HG02610 (cell line): ENCODE results near the gene NIPBL.
"Not testable (repeated sequence)": the region's sequence is repeated elsewhere in the genome, so short reads cannot be mapped to it uniquely, and the experiment has no call there.

ENCODE experiments used
- ATAC-seq: cut with Tn5 transposase; IDR thresholded peaks from one replicate; pipeline ENCODE4 v1.9.1; 2021; ENCODE audit warnings: mild to moderate bottlenecking, moderate library complexity; ENCODE audit not compliant: unreplicated experiment

NIPBL gene

DNA sequence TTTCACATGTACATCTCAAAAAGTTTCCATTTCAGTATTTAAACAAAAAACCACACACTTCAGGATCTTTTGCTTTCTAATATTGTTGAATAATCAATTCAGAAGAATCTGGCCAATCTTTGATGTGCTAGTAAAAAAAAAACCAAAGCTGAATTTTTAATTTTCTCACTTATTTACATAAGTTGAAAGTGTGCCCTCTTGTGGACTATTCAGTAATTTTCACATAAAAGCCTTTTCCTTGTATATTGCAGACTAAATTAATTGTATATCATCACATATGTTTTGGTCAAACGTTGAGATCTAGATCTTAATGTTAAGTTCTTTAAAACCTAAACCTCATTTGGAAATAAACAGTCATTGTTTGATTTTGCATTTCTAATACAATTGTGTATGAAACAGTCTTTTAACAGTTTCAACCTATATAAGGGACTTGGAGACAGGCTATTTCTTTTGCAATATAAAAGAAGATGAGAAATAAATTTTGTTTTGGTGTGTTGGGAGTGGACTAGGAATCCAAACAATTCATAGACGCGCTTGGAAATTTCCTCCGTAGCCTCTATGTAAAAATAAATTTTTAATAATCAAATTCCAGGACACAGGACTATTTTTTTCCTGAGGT lies 68.1 kb downstream of the NIPBL start:
- no peak for ATAC-seq

DNA sequence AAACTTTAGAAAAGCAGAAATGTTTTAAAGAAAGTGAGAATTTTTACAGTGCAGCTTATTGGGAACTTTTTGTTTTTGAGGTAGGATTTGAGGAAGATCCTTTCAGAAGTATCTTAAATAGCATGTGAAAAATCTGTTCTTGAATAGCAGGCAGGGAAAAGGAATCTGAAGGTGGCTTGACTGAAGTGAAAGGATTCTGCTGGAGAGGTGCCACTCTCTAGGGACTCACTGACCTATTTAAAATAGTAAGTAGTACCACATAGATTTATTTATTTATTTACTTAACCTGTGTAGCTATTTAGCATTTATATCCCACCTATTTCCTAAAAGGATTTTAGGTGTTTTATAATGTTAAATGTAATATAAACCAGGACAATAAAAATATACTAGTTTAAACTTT lies 69.1 kb downstream of the NIPBL start:
- no peak for ATAC-seq

DNA sequence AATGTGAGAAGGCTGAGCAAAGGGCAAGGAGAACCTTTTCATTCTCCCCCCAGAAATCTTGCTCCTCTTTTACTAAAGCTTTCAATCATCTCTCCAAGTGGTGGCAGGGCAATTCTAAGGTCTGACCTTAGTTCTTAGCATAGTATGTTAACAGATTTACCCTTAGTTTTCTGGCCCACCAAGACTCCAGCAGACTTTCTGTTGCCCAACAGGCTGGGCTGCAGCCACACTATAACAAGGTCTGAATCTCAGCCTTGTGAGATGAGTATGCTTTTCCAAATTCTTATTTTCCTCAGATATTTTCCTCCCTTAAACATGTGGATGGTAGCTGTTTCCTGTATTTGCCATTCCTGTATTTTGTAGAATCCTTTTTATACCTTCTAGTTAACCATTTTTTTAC lies 69.5 kb downstream of the NIPBL start:
- no peak for ATAC-seq

DNA sequence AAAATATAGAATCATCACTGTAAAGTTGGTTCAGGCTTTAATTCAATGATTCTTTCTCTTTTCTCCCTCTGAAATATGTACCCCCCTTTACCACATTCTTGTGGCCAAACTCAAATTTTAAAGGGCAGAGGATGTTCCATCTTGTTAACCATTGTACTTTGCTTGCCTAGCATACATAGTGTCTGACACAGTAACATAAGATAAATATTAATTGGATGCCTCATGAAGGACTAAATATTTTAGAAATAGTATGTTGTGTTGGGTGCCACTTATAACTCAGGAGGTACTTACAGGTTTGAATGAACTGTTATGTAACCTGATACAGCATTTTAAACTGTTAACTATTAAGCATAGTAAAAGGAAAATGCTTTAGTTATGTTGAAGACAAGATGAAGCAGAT lies 71.5 kb downstream of the NIPBL start:
- ATAC-seq = no peak

DNA sequence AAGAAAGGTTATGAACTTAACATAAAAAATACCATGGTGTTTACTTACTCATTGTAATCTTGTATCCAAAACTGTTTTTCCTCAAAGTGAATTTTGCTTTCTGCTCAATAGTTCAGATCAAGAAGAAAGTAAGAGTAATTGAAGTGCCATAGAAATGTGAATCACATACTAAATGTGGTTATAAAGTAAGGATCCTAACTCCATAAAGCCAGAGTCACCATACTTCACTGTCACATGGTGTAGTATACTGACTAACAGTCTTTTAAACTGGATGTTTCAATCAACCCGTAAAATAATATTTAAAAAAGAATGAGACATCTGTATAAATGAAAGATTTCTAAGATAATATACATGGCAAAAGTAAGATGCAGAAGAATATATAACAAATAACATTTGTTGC lies 72.1 kb downstream of the NIPBL start:
- no peak for ATAC-seq

DNA sequence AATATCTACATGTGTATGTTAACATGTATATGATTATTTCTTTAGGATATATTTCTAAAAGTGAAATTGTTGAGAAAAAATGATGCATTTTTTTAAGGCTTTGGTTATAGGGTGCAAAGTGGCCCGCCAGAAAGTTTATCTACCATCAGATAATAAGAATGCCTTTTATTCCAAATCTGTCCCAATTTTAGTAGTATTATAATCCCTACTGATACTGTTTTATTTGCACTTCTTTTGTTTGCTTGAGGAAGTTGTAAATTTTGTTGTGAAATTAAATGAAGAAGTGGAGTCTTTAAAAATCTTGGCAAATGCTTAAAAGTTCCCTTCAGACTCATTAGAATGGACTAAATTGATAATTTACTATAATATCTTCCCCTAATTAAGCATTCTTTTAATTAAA lies 73.0 kb downstream of the NIPBL start:
- no peak for ATAC-seq

DNA sequence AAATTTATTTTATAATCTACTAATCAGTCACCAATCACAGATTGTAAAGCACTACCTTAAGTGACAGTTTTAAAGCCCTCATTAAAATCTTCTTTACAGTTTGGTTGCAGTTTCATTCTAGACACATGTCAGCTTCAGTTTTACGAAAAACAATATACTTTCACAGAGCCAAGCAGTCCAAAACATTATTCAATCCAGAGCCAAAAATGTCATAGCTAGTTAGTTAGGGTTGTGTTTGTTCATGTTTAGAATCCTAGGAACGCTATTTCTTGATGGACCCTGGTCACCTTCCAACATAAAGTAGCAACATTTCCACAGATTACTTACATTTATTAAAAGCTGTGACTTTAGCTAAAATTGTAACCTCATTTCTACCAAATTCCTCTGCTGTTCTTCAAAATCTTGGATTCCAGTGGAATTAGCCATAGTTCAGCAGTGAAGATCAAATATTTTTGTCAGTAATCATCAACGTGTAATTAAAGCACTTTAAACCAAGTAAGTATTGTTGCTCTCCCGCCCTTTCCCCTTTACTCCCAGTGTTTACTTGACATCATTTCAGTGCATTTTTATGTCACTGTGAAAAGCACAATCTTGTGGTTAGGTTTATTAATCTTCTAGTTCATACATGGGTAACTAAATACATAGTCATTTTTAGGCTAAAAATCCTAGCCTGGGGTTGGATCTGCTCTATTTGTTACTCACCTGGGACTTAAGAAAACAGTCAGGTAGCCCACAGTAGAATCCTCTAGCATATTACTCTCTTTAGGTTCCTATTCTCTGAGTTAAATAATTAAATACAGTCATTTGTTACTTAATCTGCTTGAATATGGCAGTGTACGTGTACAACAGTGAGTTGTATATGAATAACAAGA lies 74.3 kb downstream of the NIPBL start:
- no peak for ATAC-seq

DNA sequence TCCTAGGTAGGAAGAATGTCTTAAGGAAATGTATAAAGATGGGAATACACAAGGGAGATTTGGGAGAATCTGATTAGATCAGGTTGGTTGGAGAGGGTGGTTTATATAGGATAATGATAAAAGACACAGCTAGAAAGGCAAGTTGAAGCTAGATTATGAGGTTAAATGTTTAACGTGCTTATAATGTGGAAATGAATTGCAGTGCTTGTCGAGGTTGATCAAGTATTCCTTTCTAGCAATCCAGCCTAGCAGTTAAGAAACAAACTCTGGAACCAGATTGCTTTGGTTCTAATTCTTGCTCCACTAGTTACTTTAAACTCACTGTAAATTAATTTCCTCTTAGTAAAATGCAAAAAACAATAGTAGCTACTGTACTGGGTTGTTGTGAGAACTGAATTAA lies 76.5 kb downstream of the NIPBL start:
- ATAC-seq = no peak

DNA sequence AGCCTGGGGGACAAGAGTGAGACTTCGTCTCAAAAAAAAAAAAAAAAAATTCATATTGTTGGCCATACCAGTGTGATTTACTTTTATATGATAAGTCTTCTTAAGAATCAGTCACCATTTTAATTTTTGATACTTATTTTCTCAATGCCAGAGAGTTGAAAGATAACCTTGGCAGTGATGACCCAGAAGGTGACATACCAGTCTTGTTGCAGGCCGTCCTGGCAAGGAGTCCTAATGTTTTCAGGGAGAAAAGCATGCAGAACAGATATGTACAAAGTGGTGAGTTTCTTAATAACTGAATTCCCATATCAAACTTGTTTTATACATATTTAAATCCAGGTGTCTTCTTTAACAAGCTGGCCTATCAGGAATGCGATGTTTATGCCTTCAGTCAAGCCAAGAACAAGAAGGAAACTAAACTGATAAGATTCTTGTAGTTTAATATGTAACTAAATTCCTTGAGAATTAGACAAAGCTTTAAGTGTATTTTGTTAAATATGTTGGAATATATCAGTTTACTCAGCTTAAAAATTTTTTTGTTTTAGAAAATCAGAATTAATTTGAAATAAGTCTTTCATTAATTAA lies 81.5 kb downstream of the NIPBL start:
- no peak for ATAC-seq

DNA sequence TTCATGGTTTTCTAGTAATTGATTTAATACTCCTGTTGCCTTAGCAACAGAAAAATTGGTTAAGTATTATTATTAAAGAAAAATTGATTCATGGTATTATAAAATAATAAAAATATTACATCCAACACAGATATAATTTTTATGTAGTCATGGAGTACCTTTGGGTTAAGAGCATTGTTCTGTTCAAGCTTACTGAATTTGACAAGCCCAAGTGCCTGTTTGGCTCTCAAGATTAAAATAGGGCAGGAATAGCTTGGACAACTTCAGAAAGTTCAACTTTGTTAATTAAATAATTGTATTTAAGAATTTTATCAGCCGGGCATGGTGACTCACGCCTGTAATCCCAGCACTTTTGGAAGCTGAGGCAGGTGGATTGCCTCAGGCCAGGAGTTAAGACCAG lies 82.0 kb downstream of the NIPBL start:
- ATAC-seq = no peak

DNA sequence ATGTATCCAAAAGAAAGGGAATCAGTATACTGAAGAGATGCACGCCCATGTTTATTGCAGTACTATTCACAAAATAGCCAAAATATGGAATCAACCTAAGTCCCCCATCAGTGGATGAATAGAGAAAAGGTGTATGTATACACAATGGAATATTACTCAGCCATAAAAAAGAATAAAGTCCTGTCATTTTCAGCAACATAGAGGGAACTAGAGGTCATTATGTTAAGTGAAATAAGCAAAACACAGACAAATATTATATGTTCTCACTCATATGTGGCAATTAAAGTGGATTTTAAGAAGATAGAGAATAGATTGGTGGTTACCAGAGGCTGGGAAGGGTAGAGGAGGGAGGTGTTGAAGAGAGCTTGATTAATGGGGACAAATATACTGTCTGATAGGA lies 88.6 kb downstream of the NIPBL start:
- ATAC-seq = no peak

DNA sequence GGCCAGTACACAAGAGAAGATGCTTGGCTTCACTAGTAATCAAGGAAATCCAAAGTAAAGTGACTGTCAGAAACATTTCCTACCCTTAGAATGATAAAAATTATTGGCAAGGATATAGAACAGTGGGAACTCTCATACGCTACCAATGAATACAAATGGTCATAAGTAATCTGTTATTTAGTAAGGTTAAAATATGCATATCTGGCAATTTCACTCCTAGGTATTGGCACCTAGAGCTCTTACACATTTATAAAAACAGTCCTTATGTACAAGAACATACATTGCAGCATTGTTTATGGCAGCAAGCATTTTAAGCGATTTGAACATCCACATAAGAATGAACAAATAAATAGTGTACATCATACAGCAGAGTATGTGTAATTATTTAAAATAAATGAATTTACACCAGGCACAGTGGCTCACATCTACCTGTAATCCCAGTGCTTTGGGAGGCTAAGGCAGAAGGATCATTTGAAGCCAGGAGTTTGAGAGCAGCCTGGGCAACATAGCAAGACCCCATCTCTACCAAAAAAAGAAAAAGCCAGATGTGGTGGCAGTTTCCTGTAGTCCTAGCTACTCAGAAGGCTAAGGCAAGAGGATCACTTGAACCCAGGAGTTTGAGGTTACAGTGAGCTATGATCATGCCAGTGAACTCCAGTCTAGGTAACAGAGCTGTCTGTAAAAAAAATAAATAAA lies 93.3 kb downstream of the NIPBL start:
- ATAC-seq = no peak

DNA sequence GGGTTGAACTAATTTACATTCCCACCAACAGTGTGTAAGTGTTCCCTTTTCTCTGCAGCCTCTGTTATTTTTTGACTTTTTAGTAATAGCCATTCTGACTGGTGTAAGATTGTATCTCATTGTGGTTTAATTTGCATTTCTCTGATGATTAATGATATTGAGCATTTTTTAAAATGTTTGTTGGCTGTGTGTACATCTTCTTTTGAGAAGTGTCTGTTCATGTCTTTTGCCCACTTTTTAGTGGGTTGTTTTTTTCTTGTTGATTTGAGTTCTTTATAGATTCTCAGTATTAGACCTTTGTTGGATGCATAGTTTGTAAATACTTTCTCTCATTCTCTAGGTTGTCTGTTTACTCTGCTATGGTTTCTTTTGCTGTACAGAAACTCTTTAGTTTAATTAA lies 101.6 kb downstream of the NIPBL start:
- no peak for ATAC-seq

DNA sequence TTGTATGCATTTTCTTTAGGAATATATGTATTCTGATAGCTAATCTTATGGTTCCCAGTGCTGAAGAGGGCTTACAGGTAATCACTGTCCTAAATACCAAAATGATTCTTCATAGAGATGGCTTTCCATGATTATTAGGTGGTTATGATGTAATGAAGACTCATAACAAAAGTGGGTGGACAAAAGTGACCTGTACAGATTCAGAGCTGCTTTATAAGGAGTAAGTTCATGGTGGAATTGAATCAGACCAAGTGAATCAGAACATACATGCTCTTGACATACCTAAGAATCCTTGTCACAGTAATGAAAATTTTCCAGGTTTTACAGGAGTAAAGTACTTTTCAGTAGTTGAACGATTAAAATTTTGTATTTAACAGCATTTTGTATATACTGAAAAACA lies 105.6 kb downstream of the NIPBL start:
- ATAC-seq = no peak

DNA sequence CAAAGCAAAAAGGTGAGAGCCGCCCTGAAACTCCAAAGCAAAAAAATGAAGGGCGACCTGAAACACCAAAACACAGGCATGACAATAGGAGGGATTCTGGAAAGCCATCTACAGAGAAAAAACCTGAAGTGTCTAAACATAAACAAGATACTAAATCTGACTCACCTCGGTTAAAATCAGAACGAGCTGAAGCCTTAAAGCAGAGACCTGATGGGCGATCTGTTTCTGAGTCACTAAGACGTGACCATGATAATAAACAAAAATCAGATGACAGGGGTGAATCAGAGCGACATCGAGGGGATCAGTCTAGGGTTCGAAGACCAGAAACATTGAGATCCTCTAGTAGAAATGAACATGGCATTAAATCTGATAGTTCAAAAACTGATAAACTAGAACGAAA lies 108.8 kb downstream of the NIPBL start:
- no peak for ATAC-seq

DNA sequence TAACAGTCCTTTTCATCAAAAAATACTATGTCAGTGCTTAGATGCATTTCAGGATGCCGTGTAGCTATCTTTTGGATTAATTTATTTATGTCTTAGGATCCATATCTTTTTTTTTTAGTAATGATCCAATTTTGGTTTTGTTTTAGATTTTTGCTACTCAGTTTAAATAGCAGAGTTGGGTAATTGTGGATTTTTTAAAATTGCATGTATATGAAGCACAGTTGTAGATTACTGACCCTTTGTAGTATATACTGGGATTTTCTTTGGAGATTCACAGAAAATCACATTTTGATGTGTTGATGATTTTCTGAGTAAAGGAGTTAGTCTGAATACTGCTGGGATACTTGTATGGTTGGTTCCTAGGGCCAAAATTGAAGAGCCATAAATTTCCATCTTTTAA lies 111.8 kb downstream of the NIPBL start:
- ATAC-seq = no peak

DNA sequence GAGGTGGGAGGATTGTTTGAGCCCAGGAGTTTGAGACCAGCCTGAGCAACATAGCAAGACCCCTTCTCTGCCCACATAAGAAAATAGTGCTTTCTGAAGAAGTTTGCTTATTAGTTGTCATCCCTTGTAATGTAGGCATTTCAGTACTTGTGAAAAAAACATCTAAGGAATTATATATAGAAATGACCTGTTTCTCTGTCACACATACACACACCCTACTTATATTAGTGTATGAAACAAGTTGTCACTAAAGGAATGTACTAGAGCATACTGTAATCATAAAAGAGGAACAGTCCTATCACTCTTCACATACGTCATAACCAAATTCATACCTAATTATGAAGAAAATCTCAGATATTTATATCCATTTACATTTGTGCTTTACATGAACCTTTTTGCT lies 122.0 kb downstream of the NIPBL start:
- ATAC-seq = peak; percentile 74

DNA sequence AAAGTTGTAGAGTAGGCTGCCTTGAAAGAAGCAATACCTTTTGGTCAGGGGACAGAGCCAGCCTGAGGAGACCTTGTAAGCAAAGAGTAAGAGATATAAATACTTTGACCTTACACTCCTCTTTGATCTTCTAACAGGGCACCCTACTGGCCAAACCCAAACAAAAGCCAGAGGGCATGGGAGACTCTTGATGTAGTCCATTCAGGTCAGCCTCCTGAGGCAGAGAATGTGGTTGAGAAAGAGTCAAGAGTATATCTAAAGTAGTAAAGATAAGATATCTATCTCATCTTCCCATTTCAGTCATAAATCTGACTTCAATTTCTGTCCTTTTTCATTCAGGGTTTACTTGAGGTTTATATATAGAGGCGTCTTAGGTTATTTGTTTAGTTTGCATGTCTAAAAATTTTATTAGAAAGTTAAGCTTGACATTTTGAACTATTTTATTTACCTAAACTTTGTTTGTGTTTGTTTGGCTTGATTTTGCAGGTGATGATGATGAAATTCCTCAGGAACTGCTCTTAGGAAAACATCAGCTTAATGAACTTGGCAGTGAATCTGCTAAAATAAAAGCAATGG lies 125.7 kb downstream of the NIPBL start:
- no peak for ATAC-seq

DNA sequence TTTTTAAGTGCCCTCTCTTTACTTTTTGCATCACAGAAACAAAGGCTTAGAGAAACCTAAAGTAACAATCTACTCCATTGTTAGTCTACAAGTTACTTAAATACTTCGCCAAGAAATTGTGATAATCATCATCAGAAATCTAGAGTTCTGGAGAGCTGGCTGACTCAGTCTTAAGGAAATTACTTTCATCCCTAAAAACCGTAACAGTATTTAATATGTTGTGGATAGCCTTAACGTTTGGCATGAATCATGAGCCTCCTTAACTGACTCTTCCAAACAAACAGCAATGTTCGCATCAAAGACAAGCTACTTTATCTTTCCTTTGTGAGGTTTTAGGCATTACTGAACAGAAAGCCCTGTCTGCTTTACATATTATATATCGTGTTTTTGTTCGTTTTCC lies 128.7 kb downstream of the NIPBL start:
- no peak for ATAC-seq

DNA sequence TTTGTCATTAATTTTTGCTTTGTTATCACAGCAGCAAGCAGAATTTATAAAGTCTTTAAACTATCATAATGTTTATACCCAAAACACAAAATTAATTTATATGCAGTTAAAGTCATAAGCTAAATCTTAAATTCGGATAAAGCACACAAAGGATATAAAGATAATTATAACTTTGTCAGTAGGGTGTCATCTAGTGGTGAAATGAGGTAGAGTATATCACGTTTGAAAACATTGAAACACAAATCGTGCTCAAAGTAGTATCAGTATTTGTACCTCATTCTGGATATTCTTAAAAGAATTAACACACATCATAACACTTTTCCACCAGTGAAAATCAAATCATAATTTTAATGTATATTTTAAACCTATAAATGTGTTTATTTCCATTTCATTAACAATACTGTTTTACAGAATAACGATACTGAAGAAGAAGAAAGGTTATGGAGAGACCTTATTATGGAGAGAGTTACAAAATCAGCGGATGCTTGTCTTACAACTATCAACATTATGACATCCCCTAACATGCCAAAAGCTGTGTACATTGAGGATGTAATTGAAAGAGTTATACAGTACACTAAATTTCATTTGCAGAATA lies 129.5 kb downstream of the NIPBL start:
- ATAC-seq = no peak

DNA sequence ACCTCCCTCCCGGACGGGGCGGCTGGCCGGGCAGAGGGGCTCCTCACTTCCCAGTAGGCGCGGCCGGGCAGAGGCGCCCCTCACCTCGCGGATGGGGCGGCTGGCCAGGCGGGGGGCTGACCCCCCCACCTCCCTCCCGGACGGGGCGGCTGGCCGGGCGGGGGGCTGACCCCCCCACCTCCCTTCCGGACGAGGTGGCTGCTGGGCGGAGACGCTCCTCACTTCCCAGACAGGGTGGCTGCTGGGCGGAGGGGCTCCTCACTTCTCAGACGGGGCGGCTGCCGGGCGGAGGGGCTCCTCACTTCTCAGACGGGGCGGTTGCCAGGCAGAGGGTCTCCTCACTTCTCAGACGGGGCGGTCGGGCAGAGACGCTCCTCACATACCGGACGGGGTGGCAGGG lies 136.6 kb downstream of the NIPBL start:
- ATAC-seq = not testable (repeated sequence)
